Activated naive CD8-positive, alpha-beta T cell treated with anti-CD3 and anti-CD28 coated beads, Interleukin-2, amount 50 U/mL, for 24 hours (primary cell): Measurements from ENCODE around the gene EFCAB13.

Source experiments
- ATAC-seq: fragments of 150-1000 bp; cut with Tn5 transposase; one replicate; pipeline ENCODE4 v1.10.0; 2021
- DNase-seq: peaks from one replicate; pipeline ENCODE4 v3.0.0; 2021
- H3K27ac Mint-ChIP-seq: one replicate; pipeline ENCODE4 v1.8.0; 2021; ENCODE audit warnings: mild to moderate bottlenecking, mixed read lengths
- H3K27me3 Mint-ChIP-seq: one replicate; pipeline ENCODE4 v1.8.0; 2021; ENCODE audit warnings: mixed read lengths
- H3K36me3 Mint-ChIP-seq: one replicate; pipeline ENCODE4 v1.8.0; 2021; ENCODE audit warnings: low read depth, mixed read lengths
- H3K4me1 Mint-ChIP-seq: one replicate; pipeline ENCODE4 v1.8.0; 2021; ENCODE audit warnings: mixed read lengths
- H3K4me3 Mint-ChIP-seq: one replicate; pipeline ENCODE4 v1.8.0; 2021; ENCODE audit warnings: mild to moderate bottlenecking, moderate library complexity, mixed read lengths
- H3K9me3 Mint-ChIP-seq: one replicate; pipeline ENCODE4 v1.8.0; 2021; ENCODE audit warnings: mixed read lengths

Gene EFCAB13

GRCh38 chr17:47301831-47302230 is 21.9 kb upstream of the EFCAB13 start:
- H3K4me3 Mint-ChIP-seq, result no peak overlapping the region
- no peaks in the 10 kb centered on the region for H3K36me3 Mint-ChIP-seq
- ATAC-seq (no peak), DNase-seq (no peak)
- H3K9me3 Mint-ChIP-seq, result no peaks in the 10 kb centered on the region
- H3K27me3 Mint-ChIP-seq, result no peaks in the 10 kb centered on the region
- no peak overlapping the region for H3K27ac Mint-ChIP-seq
- H3K4me1 Mint-ChIP-seq, result peaks cover 10% of the 10 kb centered on the region

- H3K9me3 Mint-ChIP-seq, result no peaks in the 10 kb centered on the region
- peaks cover 15% of the 10 kb centered on the region for H3K4me1 Mint-ChIP-seq
- H3K27me3 Mint-ChIP-seq, result no peaks in the 10 kb centered on the region
- H3K27ac Mint-ChIP-seq, result no peak overlapping the region
- no peaks in the 10 kb centered on the region for H3K36me3 Mint-ChIP-seq
- ATAC-seq, result no peak
- H3K4me3 Mint-ChIP-seq, result no peak overlapping the region
- no peak for DNase-seq
Observed at GRCh38 chr17:47304186-47304585, 19.6 kb upstream of the EFCAB13 start.

- no peak overlapping the region for H3K4me3 Mint-ChIP-seq
- no peaks in the 10 kb centered on the region for H3K36me3 Mint-ChIP-seq
- peaks cover 15% of the 10 kb centered on the region for H3K4me1 Mint-ChIP-seq
- H3K27ac Mint-ChIP-seq, result peak overlapping the region; percentile 0
- no peaks in the 10 kb centered on the region for H3K27me3 Mint-ChIP-seq
- no peak for DNase-seq
- no peaks in the 10 kb centered on the region for H3K9me3 Mint-ChIP-seq
- ATAC-seq, result peak; percentile 54
Observed at GRCh38 chr17:47305302-47305923, 18.3 kb upstream of the EFCAB13 start.

- no peak for DNase-seq
- Mint-ChIP-seq H3K27ac (no peak overlapping the region), H3K27me3 (no peaks in the 10 kb centered on the region)
Observed at GRCh38 chr17:47310186-47310733, 13.5 kb upstream of the EFCAB13 start.

GRCh38 chr17:47311420-47311819 is 12.3 kb upstream of the EFCAB13 start:
- no peaks in the 10 kb centered on the region for H3K9me3 Mint-ChIP-seq
- H3K27ac Mint-ChIP-seq, result no peak overlapping the region
- H3K36me3 Mint-ChIP-seq, result no peaks in the 10 kb centered on the region
- ATAC-seq (no peak), DNase-seq (no peak)
- no peaks in the 10 kb centered on the region for H3K27me3 Mint-ChIP-seq
- H3K4me1 Mint-ChIP-seq, result peaks cover 5% of the 10 kb centered on the region
- H3K4me3 Mint-ChIP-seq, result no peak overlapping the region

More at GRCh38 chr17:47310186-47310733, 13.5 kb upstream of the EFCAB13 start:
- Mint-ChIP-seq H3K4me1 (peaks cover 12% of the 10 kb centered on the region), H3K4me3 (no peak overlapping the region), H3K9me3 (no peaks in the 10 kb centered on the region), H3K36me3 (no peaks in the 10 kb centered on the region)
- ATAC-seq, result no peak

GRCh38 chr17:47315451-47316266 is 8.1 kb upstream of the EFCAB13 start:
- no peaks in the 10 kb centered on the region for H3K4me1 Mint-ChIP-seq
- H3K36me3 Mint-ChIP-seq, result no peaks in the 10 kb centered on the region
- no peaks in the 10 kb centered on the region for H3K9me3 Mint-ChIP-seq
- ATAC-seq (no peak), DNase-seq (peak; percentile 23)
- no peaks in the 10 kb centered on the region for H3K27me3 Mint-ChIP-seq
- H3K4me3 Mint-ChIP-seq, result no peak overlapping the region
- no peak overlapping the region for H3K27ac Mint-ChIP-seq

GRCh38 chr17:47316311-47316710 is 7.4 kb upstream of the EFCAB13 start:
- H3K4me3 Mint-ChIP-seq, result no peak overlapping the region
- H3K9me3 Mint-ChIP-seq, result no peaks in the 10 kb centered on the region
- no peaks in the 10 kb centered on the region for H3K36me3 Mint-ChIP-seq
- no peaks in the 10 kb centered on the region for H3K4me1 Mint-ChIP-seq
- ATAC-seq, result no peak
- no peak for DNase-seq
- no peaks in the 10 kb centered on the region for H3K27me3 Mint-ChIP-seq
- H3K27ac Mint-ChIP-seq, result no peak overlapping the region

GRCh38 chr17:47317119-47317518 is 6.6 kb upstream of the EFCAB13 start:
- ATAC-seq (no peak), DNase-seq (no peak)
- no peak overlapping the region for H3K4me3 Mint-ChIP-seq
- H3K9me3 Mint-ChIP-seq, result no peaks in the 10 kb centered on the region
- no peaks in the 10 kb centered on the region for H3K27me3 Mint-ChIP-seq
- no peak overlapping the region for H3K27ac Mint-ChIP-seq
- no peaks in the 10 kb centered on the region for H3K36me3 Mint-ChIP-seq
- no peaks in the 10 kb centered on the region for H3K4me1 Mint-ChIP-seq

- Mint-ChIP-seq H3K27me3 (peaks cover 6% of the 10 kb centered on the region), H3K36me3 (no peaks in the 10 kb centered on the region), H3K4me3 (no peak overlapping the region), H3K27ac (no peak overlapping the region), H3K9me3 (no peaks in the 10 kb centered on the region), H3K4me1 (peaks cover 6% of the 10 kb centered on the region)
- no peak for ATAC-seq
- no peak for DNase-seq
Observed at GRCh38 chr17:47318197-47318918, 5.4 kb upstream of the EFCAB13 start.

- ATAC-seq, result no peak
- Mint-ChIP-seq H3K4me1 (peaks cover 23% of the 10 kb centered on the region), H3K4me3 (no peak overlapping the region), H3K9me3 (no peaks in the 10 kb centered on the region), H3K27ac (no peak overlapping the region), H3K36me3 (no peaks in the 10 kb centered on the region), H3K27me3 (peaks cover 10% of the 10 kb centered on the region)
- DNase-seq, result no peak
Observed at GRCh38 chr17:47320879-47321502, 2.8 kb upstream of the EFCAB13 start.

GRCh38 chr17:47324224-47325020 is 667 bp downstream of the EFCAB13 start:
- DNase-seq (peak; percentile 55), ATAC-seq (peak; percentile 58)
- Mint-ChIP-seq H3K4me3 (peak overlapping the region; percentile 88), H3K27me3 (peaks cover 10% of the 10 kb centered on the region), H3K9me3 (no peaks in the 10 kb centered on the region), H3K36me3 (no peaks in the 10 kb centered on the region), H3K4me1 (peaks cover 23% of the 10 kb centered on the region), H3K27ac (peak overlapping the region; percentile 87)

GRCh38 chr17:47325176-47325575 is 1.4 kb downstream of the EFCAB13 start:
- H3K9me3 Mint-ChIP-seq, result no peaks in the 10 kb centered on the region
- peak overlapping the region; percentile 88 for H3K4me3 Mint-ChIP-seq
- peaks cover 10% of the 10 kb centered on the region for H3K27me3 Mint-ChIP-seq
- DNase-seq, result no peak
- peaks cover 23% of the 10 kb centered on the region for H3K4me1 Mint-ChIP-seq
- ATAC-seq, result no peak
- H3K27ac Mint-ChIP-seq, result peak overlapping the region; percentile 87
- H3K36me3 Mint-ChIP-seq, result no peaks in the 10 kb centered on the region

- DNase-seq, result no peak
- Mint-ChIP-seq H3K9me3 (no peaks in the 10 kb centered on the region), H3K27me3 (no peaks in the 10 kb centered on the region), H3K4me3 (no peak overlapping the region), H3K36me3 (peaks cover 10% of the 10 kb centered on the region), H3K4me1 (no peaks in the 10 kb centered on the region), H3K27ac (no peak overlapping the region)
- no peak for ATAC-seq
Observed at GRCh38 chr17:47330548-47330947, 6.8 kb downstream of the EFCAB13 start.

- H3K4me1 Mint-ChIP-seq, result no peaks in the 10 kb centered on the region
- ATAC-seq (no peak), DNase-seq (no peak)
- H3K27me3 Mint-ChIP-seq, result no peaks in the 10 kb centered on the region
- H3K27ac Mint-ChIP-seq, result no peak overlapping the region
- H3K9me3 Mint-ChIP-seq, result no peaks in the 10 kb centered on the region
- H3K4me3 Mint-ChIP-seq, result no peak overlapping the region
- peaks cover 13% of the 10 kb centered on the region for H3K36me3 Mint-ChIP-seq
Observed at GRCh38 chr17:47332287-47332686, 8.5 kb downstream of the EFCAB13 start.
